K562 (cell line): ENCODE results near the gene SEPTIN12. TPM values are rescaled to one million over a fixed set of nuclear protein-coding genes. Genes with fewer than 3 reads are reported as not detected.
A peak's percentile ranks its signal among the peaks of the same experiment; 100 is the strongest.

Experiments used
- CAMTA2 ChIP-seq: fragments of 250-450 bp; sonication (Bioruptor Pico); conservative IDR thresholded peaks from 2 replicates; pipeline ENCODE4 v1.5.1; 2022
- CGGBP1 ChIP-seq: fragments of 250-450 bp; sonication (Bioruptor Pico); IDR thresholded peaks from 2 replicates; pipeline ENCODE4 v1.9.0; 2021; ENCODE audit warnings: mild to moderate bottlenecking
- CSDE1 ChIP-seq, 2 experiments: fragments of 450-650 bp; IDR thresholded peaks; 2 replicates each; pipeline ENCODE4 v1.6.1; 2016; ENCODE audit warnings: mild to moderate bottlenecking in 1 of 2
- FOS ChIP-seq: IDR thresholded peaks from 3 replicates; pipeline ENCODE4 v1.6.1; 2011; ENCODE audit not compliant: insufficient read length; ENCODE audit errors: extremely low read depth
- HDAC6 ChIP-seq: IDR thresholded peaks from 2 replicates; pipeline ENCODE4 v1.6.1; 2012; ENCODE audit warnings: low read depth, mild to moderate bottlenecking, control low read depth, inconsistent platforms, low read length, moderate library complexity
- HNRNPLL ChIP-seq: fragments of 200-400 bp; formaldehyde crosslinking; IDR thresholded peaks from 2 replicates; pipeline ENCODE4 v1.6.1; 2017; ENCODE audit warnings: low read length, low read depth, mild to moderate bottlenecking; ENCODE audit not compliant: poor library complexity, severe bottlenecking
- MTA3 ChIP-seq: fragments of 450-650 bp; formaldehyde crosslinking; IDR thresholded peaks from 2 replicates; pipeline ENCODE4 v1.6.1; 2017; ENCODE audit warnings: mild to moderate bottlenecking, borderline replicate concordance
- RFX7 ChIP-seq: fragments of 250-450 bp; sonication (Bioruptor Pico); IDR thresholded peaks from 2 replicates; pipeline ENCODE4 v1.5.1; 2021; ENCODE audit warnings: mild to moderate bottlenecking
- SAFB2 ChIP-seq: fragments of 200-400 bp; formaldehyde crosslinking; IDR thresholded peaks from 2 replicates; pipeline ENCODE4 v1.6.1; 2018; ENCODE audit warnings: borderline replicate concordance, low read length, low read depth, moderate library complexity; ENCODE audit not compliant: severe bottlenecking
- TBL1XR1 ChIP-seq, 2 experiments: IDR thresholded peaks; 2 replicates each; pipeline ENCODE4 v1.6.1; 2012; ENCODE audit warnings: improper control_type of control experiment in 2 of 2, low read length in 2 of 2, mild to moderate bottlenecking in 1 of 2
- ZNF384 ChIP-seq: IDR thresholded peaks from 2 replicates; pipeline ENCODE4 v1.6.1; 2012; ENCODE audit warnings: low read depth, low read length, improper control_type of control experiment
- polyA plus RNA-seq, 8 experiments: library from polyadenylated mRNA; depleted of rRNA in 4 of 8; stranded (reverse) in 5 of 8; unstranded in 3 of 8; fragments of >200 nt; fragmentation: Nextera tagmentation in 2 of 8; fragmentation: Illumina TruSeq in 1 of 8; extraction: Ambion mirVana in 2 of 8; extraction: Trizol in 1 of 8; gene quantifications; 2 replicates each; pipeline versions ENCODE4 v1.2.1 to v1.2.3, GENCODE V29; 2011 to 2014; ENCODE audit warnings: inconsistent platforms in 1 of 8, missing spikeins in 1 of 8
- total RNA-seq, 7 experiments: library from RNA; depleted of rRNA in 6 of 7; stranded (reverse); fragments of >200 nt in 6 of 7; fragmentation: Illumina TruSeq in 2 of 7; extraction: Trizol in 2 of 7; gene quantifications; 2 replicates each; pipeline versions ENCODE4 v1.2.1 to v1.2.3, GENCODE V29; 2011 to 2021; ENCODE audit warnings: low replicate concordance in 1 of 7
- TF ChIP-seq, protein P1 (sequence below): fragments of 250-450 bp; sonication (Bioruptor Pico); IDR thresholded peaks from 2 replicates; pipeline ENCODE4 v1.4.0; 2020; ENCODE audit warnings: mild to moderate bottlenecking, moderate library complexity
- TF ChIP-seq, protein P2 (sequence below): fragments of 450-650 bp; IDR thresholded peaks from 2 replicates; pipeline ENCODE4 v1.6.1; 2016; ENCODE audit warnings: mild to moderate bottlenecking, moderate library complexity

The SEPTIN12 gene
- total and polyA plus RNA-seq, 9 of the 15 experiments (the other 6 are each of a cell fraction or from before 2014, with no cell fraction given), result not detected

- TF ChIP-seq, protein P1, sequence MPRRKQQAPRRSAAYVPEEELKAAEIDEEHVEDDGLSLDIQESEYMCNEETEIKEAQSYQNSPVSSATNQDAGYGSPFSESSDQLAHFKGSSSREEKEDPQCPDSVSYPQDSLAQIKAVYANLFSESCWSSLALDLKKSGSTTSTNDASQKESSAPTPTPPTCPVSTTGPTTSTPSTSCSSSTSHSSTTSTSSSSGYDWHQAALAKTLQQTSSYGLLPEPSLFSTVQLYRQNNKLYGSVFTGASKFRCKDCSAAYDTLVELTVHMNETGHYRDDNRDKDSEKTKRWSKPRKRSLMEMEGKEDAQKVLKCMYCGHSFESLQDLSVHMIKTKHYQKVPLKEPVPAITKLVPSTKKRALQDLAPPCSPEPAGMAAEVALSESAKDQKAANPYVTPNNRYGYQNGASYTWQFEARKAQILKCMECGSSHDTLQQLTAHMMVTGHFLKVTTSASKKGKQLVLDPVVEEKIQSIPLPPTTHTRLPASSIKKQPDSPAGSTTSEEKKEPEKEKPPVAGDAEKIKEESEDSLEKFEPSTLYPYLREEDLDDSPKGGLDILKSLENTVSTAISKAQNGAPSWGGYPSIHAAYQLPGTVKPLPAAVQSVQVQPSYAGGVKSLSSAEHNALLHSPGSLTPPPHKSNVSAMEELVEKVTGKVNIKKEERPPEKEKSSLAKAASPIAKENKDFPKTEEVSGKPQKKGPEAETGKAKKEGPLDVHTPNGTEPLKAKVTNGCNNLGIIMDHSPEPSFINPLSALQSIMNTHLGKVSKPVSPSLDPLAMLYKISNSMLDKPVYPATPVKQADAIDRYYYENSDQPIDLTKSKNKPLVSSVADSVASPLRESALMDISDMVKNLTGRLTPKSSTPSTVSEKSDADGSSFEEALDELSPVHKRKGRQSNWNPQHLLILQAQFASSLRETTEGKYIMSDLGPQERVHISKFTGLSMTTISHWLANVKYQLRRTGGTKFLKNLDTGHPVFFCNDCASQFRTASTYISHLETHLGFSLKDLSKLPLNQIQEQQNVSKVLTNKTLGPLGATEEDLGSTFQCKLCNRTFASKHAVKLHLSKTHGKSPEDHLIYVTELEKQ (CRISPR knock-in tag), result no peak
- TF ChIP-seq, protein P2, sequence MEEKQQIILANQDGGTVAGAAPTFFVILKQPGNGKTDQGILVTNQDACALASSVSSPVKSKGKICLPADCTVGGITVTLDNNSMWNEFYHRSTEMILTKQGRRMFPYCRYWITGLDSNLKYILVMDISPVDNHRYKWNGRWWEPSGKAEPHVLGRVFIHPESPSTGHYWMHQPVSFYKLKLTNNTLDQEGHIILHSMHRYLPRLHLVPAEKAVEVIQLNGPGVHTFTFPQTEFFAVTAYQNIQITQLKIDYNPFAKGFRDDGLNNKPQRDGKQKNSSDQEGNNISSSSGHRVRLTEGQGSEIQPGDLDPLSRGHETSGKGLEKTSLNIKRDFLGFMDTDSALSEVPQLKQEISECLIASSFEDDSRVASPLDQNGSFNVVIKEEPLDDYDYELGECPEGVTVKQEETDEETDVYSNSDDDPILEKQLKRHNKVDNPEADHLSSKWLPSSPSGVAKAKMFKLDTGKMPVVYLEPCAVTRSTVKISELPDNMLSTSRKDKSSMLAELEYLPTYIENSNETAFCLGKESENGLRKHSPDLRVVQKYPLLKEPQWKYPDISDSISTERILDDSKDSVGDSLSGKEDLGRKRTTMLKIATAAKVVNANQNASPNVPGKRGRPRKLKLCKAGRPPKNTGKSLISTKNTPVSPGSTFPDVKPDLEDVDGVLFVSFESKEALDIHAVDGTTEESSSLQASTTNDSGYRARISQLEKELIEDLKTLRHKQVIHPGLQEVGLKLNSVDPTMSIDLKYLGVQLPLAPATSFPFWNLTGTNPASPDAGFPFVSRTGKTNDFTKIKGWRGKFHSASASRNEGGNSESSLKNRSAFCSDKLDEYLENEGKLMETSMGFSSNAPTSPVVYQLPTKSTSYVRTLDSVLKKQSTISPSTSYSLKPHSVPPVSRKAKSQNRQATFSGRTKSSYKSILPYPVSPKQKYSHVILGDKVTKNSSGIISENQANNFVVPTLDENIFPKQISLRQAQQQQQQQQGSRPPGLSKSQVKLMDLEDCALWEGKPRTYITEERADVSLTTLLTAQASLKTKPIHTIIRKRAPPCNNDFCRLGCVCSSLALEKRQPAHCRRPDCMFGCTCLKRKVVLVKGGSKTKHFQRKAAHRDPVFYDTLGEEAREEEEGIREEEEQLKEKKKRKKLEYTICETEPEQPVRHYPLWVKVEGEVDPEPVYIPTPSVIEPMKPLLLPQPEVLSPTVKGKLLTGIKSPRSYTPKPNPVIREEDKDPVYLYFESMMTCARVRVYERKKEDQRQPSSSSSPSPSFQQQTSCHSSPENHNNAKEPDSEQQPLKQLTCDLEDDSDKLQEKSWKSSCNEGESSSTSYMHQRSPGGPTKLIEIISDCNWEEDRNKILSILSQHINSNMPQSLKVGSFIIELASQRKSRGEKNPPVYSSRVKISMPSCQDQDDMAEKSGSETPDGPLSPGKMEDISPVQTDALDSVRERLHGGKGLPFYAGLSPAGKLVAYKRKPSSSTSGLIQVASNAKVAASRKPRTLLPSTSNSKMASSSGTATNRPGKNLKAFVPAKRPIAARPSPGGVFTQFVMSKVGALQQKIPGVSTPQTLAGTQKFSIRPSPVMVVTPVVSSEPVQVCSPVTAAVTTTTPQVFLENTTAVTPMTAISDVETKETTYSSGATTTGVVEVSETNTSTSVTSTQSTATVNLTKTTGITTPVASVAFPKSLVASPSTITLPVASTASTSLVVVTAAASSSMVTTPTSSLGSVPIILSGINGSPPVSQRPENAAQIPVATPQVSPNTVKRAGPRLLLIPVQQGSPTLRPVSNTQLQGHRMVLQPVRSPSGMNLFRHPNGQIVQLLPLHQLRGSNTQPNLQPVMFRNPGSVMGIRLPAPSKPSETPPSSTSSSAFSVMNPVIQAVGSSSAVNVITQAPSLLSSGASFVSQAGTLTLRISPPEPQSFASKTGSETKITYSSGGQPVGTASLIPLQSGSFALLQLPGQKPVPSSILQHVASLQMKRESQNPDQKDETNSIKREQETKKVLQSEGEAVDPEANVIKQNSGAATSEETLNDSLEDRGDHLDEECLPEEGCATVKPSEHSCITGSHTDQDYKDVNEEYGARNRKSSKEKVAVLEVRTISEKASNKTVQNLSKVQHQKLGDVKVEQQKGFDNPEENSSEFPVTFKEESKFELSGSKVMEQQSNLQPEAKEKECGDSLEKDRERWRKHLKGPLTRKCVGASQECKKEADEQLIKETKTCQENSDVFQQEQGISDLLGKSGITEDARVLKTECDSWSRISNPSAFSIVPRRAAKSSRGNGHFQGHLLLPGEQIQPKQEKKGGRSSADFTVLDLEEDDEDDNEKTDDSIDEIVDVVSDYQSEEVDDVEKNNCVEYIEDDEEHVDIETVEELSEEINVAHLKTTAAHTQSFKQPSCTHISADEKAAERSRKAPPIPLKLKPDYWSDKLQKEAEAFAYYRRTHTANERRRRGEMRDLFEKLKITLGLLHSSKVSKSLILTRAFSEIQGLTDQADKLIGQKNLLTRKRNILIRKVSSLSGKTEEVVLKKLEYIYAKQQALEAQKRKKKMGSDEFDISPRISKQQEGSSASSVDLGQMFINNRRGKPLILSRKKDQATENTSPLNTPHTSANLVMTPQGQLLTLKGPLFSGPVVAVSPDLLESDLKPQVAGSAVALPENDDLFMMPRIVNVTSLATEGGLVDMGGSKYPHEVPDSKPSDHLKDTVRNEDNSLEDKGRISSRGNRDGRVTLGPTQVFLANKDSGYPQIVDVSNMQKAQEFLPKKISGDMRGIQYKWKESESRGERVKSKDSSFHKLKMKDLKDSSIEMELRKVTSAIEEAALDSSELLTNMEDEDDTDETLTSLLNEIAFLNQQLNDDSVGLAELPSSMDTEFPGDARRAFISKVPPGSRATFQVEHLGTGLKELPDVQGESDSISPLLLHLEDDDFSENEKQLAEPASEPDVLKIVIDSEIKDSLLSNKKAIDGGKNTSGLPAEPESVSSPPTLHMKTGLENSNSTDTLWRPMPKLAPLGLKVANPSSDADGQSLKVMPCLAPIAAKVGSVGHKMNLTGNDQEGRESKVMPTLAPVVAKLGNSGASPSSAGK, result no peak
- no peak for TF ChIP-seq CGGBP1 (CRISPR knock-in tag)
- TF ChIP-seq SAFB2, result no peak
- TF ChIP-seq ZNF384, result no peak
- peak; percentile 79; the same call in 1 of the 2 replicates for TF ChIP-seq MTA3
- no peak for TF ChIP-seq RFX7 (CRISPR knock-in tag)
- peak; percentile 96 for TF ChIP-seq FOS
- no peak for TF ChIP-seq HDAC6
- TF ChIP-seq CAMTA2 (CRISPR knock-in tag), result no peak
- no peak for TF ChIP-seq TBL1XR1 (IDR thresholded peaks at IDR 0.05; ENCODE audit: low read length in 2 of 2)
- no peak for TF ChIP-seq CSDE1 (IDR thresholded peaks at IDR 0.05)
- no peak for TF ChIP-seq HNRNPLL
Observed at GRCh38 chr16:4802659-4803287, 14.6 kb upstream of the SEPTIN12 start (continued).
